K562 (cell line): ENCODE measurements around the gene TRIM31. TPM values are rescaled to one million over a fixed set of nuclear protein-coding genes. Genes with fewer than 3 reads are reported as not detected.

Source experiments
- CBFA2T3 ChIP-seq: fragments of 450-650 bp; IDR thresholded peaks from 2 replicates; pipeline ENCODE4 v1.6.1; 2017
- CCNT2 ChIP-seq: IDR thresholded peaks from 2 replicates; pipeline ENCODE4 v1.6.1; 2011; ENCODE audit warnings: borderline replicate concordance, low read depth, mild to moderate bottlenecking, moderate library complexity, mixed read lengths, low read length; ENCODE audit not compliant: insufficient read length; ENCODE audit errors: extremely low read depth
- CEBPB ChIP-seq: fragments of 450-650 bp; IDR thresholded peaks from 2 replicates; pipeline ENCODE4 v1.6.1; 2016; ENCODE audit warnings: missing genetic modification characterization, missing compliant biosample characterization
- CEBPG ChIP-seq, 3 experiments: fragments of 200-800 bp in 1 of 3; sonication (Bioruptor generic) in 1 of 3; sonication (generic) in 1 of 3; formaldehyde crosslinking in 1 of 3; IDR thresholded peaks in 2 of 3; conservative IDR thresholded peaks in 1 of 3; 2 replicates each; pipeline versions ENCODE4 v1.6.1 to v1.8.0; 2016 to 2022; ENCODE audit warnings: missing compliant biosample characterization in 2 of 3, missing genetic modification characterization in 2 of 3, mild to moderate bottlenecking in 1 of 3, missing genetic modification reagents in 1 of 3
- EP300 ChIP-seq: IDR thresholded peaks from 2 replicates; pipeline ENCODE4 v1.6.1; 2012; ENCODE audit warnings: low read length, improper control_type of control experiment
- GABPB2 ChIP-seq: fragments of 250-450 bp; sonication (Bioruptor Pico); conservative IDR thresholded peaks from 2 replicates; pipeline ENCODE4 v1.5.1; 2021; ENCODE audit warnings: mild to moderate bottlenecking
- HNRNPL ChIP-seq: fragments of 200-400 bp; formaldehyde crosslinking; IDR thresholded peaks from 2 replicates; pipeline ENCODE4 v1.6.1; 2017; ENCODE audit warnings: low read depth, mild to moderate bottlenecking, low read length
- HNRNPLL ChIP-seq: fragments of 200-400 bp; formaldehyde crosslinking; IDR thresholded peaks from 2 replicates; pipeline ENCODE4 v1.6.1; 2017; ENCODE audit warnings: low read length, low read depth, mild to moderate bottlenecking; ENCODE audit not compliant: poor library complexity, severe bottlenecking
- LCOR ChIP-seq: sonication (generic); formaldehyde crosslinking; IDR thresholded peaks from 2 replicates; pipeline ENCODE4 v1.8.0; 2022; ENCODE audit warnings: mild to moderate bottlenecking, missing genetic modification reagents
- NCOR1 ChIP-seq: fragments of 450-650 bp; IDR thresholded peaks from 2 replicates; pipeline ENCODE4 v1.6.1; 2016; ENCODE audit warnings: mild to moderate bottlenecking, moderate library complexity
- ZNF445 ChIP-seq: fragments of 250-450 bp; sonication (Bioruptor Pico); IDR thresholded peaks from 2 replicates; pipeline ENCODE4 v1.4.0; 2020; ENCODE audit warnings: low read depth, mild to moderate bottlenecking, moderate library complexity
- ZNF584 ChIP-seq: fragments of 200-800 bp; sonication (Bioruptor generic); IDR thresholded peaks from 2 replicates; pipeline ENCODE4 v1.6.1; 2016; ENCODE audit warnings: low read depth, mild to moderate bottlenecking, missing genetic modification characterization, missing compliant biosample characterization
- polyA plus RNA-seq, 8 experiments: library from polyadenylated mRNA; depleted of rRNA in 4 of 8; stranded (reverse) in 5 of 8; unstranded in 3 of 8; fragments of >200 nt; fragmentation: Nextera tagmentation in 2 of 8; fragmentation: Illumina TruSeq in 1 of 8; extraction: Ambion mirVana in 2 of 8; extraction: Trizol in 1 of 8; gene quantifications; 2 replicates each; pipeline versions ENCODE4 v1.2.1 to v1.2.3, GENCODE V29; 2011 to 2014; ENCODE audit warnings: inconsistent platforms in 1 of 8, missing spikeins in 1 of 8
- total RNA-seq, 7 experiments: library from RNA; depleted of rRNA in 6 of 7; stranded (reverse); fragments of >200 nt in 6 of 7; fragmentation: Illumina TruSeq in 2 of 7; extraction: Trizol in 2 of 7; gene quantifications; 2 replicates each; pipeline versions ENCODE4 v1.2.1 to v1.2.3, GENCODE V29; 2011 to 2021; ENCODE audit warnings: low replicate concordance in 1 of 7
- TF ChIP-seq, protein P1 (sequence below): fragments of 450-650 bp; formaldehyde crosslinking; IDR thresholded peaks from 2 replicates; pipeline ENCODE4 v1.4.0; 2020; ENCODE audit warnings: mild to moderate bottlenecking
- TF ChIP-seq, protein P2 (sequence below): sonication (generic); formaldehyde crosslinking; IDR thresholded peaks from 2 replicates; pipeline ENCODE4 v1.4.0; 2020; ENCODE audit warnings: mild to moderate bottlenecking, missing genetic modification reagents
- TF ChIP-seq, protein P3 (sequence below), 2 experiments: fragments of 450-650 bp; formaldehyde crosslinking in 1 of 2; IDR thresholded peaks; 2 replicates each; pipeline versions ENCODE4 v1.4.0 to v1.6.1; 2014 to 2020; ENCODE audit warnings: mild to moderate bottlenecking in 2 of 2, borderline replicate concordance in 1 of 2, low read depth in 1 of 2

TRIM31 gene
- total and polyA plus RNA-seq, 9 of the 15 experiments (the other 6 are each of a cell fraction or from before 2014, with no cell fraction given): not detected

DNA sequence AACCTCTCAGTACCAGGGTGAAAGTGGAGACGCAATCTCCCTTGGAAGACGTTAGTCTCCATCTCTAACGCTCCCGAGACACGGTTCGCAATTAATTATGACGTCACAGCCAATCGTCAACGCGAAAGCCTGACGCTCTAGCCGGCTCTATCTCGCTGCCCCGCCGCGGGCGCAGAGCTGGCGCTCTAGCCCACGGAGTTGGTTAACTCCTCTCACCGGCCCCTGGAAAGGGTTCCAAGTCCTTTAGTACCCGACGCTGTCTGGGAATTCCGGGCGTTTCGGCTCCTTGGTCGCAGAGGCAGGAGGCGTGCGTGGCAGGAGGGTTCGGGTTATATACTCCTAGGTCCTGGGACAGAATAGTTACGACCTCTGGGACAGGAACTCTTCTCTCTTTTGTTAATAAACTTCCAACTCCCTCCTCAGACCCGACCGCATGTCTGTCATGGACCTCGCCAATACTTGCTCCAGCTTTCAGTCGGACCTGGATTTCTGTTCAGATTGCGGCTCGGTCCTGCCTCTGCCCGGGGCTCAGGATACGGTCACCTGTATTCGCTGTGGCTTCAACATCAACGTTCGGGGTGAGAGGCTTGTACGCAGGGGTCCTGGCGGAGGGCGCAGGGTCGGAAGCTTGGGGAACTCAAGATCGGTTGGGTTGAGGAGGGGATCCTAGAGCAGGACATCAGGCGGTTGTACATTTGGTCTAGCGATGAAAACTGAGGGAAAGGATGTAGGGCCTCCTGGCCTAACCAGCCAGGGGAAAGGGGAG is 51.6 kb downstream of the TRIM31 start, which contains the start of gene POLR1H (continued):
- TF ChIP-seq, protein P1, sequence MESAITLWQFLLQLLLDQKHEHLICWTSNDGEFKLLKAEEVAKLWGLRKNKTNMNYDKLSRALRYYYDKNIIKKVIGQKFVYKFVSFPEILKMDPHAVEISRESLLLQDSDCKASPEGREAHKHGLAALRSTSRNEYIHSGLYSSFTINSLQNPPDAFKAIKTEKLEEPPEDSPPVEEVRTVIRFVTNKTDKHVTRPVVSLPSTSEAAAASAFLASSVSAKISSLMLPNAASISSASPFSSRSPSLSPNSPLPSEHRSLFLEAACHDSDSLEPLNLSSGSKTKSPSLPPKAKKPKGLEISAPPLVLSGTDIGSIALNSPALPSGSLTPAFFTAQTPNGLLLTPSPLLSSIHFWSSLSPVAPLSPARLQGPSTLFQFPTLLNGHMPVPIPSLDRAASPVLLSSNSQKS (CRISPR knock-in tag): no peak
- TF ChIP-seq, protein P2, sequence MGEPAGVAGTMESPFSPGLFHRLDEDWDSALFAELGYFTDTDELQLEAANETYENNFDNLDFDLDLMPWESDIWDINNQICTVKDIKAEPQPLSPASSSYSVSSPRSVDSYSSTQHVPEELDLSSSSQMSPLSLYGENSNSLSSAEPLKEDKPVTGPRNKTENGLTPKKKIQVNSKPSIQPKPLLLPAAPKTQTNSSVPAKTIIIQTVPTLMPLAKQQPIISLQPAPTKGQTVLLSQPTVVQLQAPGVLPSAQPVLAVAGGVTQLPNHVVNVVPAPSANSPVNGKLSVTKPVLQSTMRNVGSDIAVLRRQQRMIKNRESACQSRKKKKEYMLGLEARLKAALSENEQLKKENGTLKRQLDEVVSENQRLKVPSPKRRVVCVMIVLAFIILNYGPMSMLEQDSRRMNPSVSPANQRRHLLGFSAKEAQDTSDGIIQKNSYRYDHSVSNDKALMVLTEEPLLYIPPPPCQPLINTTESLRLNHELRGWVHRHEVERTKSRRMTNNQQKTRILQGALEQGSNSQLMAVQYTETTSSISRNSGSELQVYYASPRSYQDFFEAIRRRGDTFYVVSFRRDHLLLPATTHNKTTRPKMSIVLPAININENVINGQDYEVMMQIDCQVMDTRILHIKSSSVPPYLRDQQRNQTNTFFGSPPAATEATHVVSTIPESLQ (CRISPR knock-in tag): 0 out of 2 replicates have a peak, but pooled peaks have one; percentile 1
- TF ChIP-seq, protein P3, sequence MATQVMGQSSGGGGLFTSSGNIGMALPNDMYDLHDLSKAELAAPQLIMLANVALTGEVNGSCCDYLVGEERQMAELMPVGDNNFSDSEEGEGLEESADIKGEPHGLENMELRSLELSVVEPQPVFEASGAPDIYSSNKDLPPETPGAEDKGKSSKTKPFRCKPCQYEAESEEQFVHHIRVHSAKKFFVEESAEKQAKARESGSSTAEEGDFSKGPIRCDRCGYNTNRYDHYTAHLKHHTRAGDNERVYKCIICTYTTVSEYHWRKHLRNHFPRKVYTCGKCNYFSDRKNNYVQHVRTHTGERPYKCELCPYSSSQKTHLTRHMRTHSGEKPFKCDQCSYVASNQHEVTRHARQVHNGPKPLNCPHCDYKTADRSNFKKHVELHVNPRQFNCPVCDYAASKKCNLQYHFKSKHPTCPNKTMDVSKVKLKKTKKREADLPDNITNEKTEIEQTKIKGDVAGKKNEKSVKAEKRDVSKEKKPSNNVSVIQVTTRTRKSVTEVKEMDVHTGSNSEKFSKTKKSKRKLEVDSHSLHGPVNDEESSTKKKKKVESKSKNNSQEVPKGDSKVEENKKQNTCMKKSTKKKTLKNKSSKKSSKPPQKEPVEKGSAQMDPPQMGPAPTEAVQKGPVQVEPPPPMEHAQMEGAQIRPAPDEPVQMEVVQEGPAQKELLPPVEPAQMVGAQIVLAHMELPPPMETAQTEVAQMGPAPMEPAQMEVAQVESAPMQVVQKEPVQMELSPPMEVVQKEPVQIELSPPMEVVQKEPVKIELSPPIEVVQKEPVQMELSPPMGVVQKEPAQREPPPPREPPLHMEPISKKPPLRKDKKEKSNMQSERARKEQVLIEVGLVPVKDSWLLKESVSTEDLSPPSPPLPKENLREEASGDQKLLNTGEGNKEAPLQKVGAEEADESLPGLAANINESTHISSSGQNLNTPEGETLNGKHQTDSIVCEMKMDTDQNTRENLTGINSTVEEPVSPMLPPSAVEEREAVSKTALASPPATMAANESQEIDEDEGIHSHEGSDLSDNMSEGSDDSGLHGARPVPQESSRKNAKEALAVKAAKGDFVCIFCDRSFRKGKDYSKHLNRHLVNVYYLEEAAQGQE (IDR thresholded peaks at IDR 0.05; ENCODE audit: borderline replicate concordance): no peak
- TF ChIP-seq, protein P3 (CRISPR knock-in tag; IDR thresholded peaks at IDR 0.05; ENCODE audit: low read depth): peak; percentile 50; the same call in 1 of the 2 replicates
- peak; percentile 68; the same call in 1 of the 2 replicates for TF ChIP-seq CEBPB (tag)
- TF ChIP-seq CCNT2: peak; percentile 73
- no peak for TF ChIP-seq CBFA2T3
- no peak for TF ChIP-seq GABPB2 (CRISPR knock-in tag)
- peak; percentile 36 for TF ChIP-seq NCOR1
- TF ChIP-seq LCOR: no peak
- TF ChIP-seq HNRNPL: no peak
- 0 out of 2 replicates have a peak, but pooled peaks have one; percentile 22 for TF ChIP-seq CEBPG (CRISPR knock-in tag; IDR thresholded peaks at IDR 0.05)
- peak; percentile 72 to 90 for TF ChIP-seq CEBPG (tag; conservative IDR thresholded peaks at IDR 0.05 in 1 of 2, IDR thresholded peaks at IDR 0.05 in 1 of 2)
- peak; percentile 94 for TF ChIP-seq HNRNPLL
- peak; percentile 77 for TF ChIP-seq EP300
- TF ChIP-seq ZNF584: no peak
- TF ChIP-seq ZNF445 (CRISPR knock-in tag): 0 out of 2 replicates have a peak, but pooled peaks have one; percentile 19
